HG03139 (cell line): ENCODE data around the gene FRMPD1.
"Not testable (repeated sequence)": the region's sequence is repeated elsewhere in the genome, so short reads cannot be mapped to it uniquely, and the experiment has no call there.

Experiments used
- ATAC-seq: cut with Tn5 transposase; IDR thresholded peaks from one replicate; pipeline ENCODE4 v1.9.1; 2021; ENCODE audit not compliant: unreplicated experiment

Gene FRMPD1

DNA sequence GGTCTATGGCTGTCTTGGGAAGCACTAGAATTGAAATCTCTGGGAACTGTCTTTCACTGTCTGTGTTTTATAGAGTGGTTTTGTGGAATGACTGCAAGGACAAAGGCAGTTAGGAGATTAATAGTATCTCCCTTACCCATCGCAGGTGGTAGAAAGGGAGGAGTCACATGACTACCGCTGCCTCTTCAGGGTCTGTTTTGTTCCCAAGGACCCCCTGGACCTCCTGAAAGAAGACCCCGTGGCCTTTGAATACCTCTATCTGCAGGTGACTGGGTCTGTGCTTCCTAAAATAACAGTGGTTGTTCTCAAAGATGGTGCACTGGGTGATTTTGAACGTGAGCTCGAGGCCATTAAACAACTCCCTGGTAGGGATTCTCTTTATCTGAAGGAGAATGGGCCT lies 80.1 kb downstream of the FRMPD1 start:
- no peak for ATAC-seq

DNA sequence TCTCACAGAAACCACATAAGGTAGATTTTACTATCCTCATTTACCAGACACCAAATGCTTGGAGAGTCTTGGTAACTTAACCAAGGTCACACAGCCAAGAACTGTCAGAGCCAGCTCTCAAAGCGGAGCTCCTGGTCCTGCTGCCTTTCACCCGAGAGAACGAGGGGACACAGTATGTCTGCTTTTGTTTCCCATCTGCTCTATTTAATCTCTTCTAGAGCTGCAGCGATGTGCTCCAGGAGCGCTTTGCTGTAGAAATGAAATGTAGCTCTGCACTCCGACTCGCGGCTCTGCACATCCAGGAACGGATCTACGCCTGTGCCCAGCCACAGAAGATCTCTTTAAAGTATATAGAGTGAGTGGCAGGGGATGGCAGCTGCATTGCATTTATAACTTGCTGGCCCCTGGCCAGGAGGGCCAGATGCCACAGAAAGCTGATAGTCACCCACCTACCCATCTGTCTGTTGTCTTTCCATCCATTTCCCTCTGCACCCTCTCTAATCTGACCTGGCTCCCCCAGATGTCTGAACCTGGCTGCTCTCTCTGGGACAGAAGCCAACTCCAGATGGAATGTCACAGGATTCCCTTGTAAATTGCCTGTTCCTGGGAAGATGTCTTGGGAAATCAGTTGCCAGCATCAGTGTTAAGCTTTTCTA lies 81.5 kb downstream of the FRMPD1 start:
- no peak for ATAC-seq

DNA sequence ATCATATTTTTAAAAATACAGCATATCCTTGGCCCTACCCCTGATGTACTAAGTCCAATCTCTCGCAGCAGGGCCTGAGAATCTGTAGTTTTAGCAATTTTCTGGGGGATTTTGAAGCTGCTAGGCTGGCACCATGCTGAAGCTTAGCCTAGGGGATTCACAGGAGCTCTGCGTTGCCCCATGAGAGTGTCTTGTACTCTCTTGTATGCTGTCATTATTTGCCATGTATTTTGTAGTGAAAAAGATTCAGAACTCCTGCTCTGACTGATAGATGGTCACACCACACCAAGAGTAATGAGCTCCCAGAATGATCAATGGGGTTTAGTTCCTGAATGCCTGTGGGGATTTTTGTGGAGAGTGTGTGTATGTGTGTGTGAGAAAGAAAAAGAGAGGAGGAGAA lies 82.2 kb downstream of the FRMPD1 start:
- ATAC-seq, result no peak

DNA sequence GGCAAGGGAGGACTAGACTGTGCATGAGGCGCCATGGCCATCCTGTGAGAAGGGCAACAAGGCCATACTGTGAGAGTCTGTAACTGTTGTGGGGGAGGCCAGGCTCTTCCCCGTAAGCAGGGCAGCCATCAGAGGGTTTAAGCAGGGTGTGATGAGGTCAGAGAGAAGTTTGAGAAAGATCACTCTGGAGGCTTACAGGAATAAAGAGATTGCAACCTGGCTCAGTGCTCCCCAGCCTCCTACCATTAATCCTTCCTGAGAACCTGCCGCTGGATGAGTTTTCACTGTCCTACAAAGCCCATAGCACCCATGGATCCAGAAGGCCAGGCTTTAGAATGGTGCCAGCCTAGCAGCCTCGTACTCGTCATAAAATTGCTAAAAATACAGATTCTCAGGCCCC lies 88.5 kb downstream of the FRMPD1 start:
- ATAC-seq, result no peak

DNA sequence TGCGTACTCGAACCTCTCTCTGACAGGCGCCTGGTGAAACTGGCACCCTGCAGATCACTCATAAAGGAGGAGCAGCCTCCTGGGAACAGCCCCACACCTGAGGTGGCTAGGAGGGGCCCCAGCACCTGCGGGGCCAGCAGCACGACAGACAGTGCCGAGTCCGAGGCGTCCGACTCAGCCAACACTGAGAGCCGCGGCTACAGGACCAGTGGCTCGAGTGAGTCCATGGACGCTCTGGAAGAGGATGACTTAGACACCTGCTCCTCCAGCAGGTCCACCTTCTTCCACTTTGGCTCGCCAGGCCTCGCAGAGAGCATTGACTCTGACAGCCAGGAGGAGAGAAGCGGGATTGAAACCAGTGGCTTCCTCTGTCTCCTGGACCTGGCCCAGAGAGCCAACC lies 89.4 kb downstream of the FRMPD1 start:
- no peak for ATAC-seq

DNA sequence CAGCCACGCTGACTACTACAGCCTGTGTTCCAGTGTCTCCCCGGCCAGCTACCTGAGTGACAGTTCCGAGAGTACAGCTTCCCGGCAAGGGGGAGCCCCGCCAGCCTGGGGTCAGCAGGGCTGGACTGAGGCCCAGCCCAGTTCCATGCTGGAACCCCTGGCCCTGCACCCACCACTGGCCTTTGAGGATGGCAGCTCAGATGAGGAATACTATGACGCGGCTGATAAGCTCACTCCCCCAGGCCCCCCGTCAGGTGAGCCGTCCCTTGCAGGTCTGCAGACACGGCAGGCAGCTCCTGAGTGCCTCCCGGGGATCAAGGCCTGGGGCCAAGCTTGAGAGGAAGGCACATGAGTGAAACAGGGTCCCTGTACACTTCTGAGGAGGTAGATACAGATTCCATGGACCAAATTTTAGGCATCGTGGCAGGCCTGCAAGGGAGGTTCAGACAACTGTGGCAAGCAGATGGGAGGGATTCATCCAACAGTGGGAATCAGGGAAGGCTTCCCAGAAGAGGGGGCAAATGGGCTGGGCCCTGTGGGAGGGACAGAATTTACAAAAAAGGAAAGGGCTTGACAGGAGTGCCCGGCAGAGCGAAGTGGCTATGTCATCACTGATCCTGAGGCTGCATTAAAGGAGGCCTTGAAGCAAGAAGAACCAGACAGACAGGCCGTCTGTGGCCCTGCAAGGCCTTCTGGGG lies 90.0 kb downstream of the FRMPD1 start:
- ATAC-seq, result no peak

DNA sequence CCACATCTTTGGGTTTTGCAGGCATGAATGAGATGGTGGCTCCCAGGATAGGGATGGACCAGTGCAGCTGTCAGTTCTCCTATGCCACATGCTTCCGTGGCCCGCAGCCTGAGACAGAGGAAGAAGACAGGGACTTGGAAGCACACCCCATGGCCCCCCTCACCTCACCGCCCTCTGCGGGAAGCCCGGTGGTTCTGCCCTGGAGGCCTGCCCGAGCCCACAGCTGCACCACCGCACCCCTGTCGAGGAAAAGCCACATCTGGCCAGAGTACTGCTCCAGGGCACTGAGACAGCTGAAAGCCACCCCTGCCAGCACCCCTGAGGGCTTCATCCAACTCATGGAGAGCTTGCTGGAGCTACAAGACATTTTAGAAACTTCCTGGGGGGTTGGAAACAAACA lies 95.2 kb downstream of the FRMPD1 start:
- no peak for ATAC-seq

DNA sequence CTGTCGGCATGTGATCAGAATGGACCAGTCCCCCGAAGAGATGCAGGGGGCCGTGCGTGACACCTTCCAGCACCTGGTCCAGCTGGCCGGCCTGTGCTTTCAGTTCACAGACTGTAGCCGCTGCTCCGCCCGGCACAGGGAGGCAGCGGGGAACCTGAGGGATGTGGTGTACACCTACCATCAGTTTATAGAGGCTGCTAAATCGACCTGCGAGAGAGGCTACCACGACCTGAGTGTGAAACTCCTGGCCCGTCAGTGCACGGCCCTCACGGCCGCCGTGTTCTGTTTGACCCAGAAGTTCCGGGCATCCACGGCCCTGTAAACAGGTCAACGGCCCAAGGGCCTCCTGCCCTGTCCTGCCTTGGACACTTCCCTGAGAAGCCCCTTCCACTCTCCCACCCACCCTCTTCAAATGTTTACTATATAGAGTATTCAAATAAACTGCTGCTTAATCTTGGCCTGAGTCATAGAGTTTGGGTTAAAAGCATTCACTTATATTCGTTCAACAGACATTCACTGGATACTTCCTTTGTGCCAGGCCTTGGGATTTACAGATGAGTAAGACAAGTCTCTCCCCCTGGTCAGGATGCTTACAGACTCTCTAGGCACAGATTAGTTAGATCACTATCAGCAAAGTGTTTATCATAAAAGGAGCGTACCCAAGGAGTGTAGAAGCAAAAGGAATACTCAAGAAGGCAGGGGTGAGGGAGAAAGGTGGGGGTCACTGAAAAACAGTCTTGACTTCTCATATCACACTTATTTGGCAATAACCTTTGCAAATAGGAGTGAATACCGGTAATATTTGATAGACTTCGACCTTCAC lies 95.9 kb downstream of the FRMPD1 start:
- no peak for ATAC-seq

DNA sequence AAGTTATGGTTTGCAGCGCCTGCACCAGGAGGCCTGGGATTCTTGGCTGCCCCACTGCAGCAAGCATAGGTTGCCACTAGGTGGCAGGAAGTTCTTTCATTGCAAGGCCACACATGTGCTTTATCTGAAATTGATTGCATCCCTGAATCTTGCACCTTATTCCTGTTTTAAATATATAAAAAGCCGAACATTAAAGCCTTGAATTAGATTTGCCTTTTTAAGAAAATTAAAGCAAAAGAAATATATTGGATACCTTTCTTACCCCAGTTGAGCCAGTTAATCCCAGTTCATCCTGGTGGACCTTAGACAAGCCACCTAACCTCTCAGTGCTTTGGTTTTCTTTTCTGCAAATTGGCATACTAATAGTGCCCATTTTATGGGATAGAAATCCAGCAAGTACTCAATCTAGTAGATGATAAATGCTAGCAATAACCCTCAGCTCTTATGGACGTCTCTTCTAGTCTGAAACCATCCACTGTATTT lies 96.6 kb downstream of the FRMPD1 start:
- no peak for ATAC-seq

DNA sequence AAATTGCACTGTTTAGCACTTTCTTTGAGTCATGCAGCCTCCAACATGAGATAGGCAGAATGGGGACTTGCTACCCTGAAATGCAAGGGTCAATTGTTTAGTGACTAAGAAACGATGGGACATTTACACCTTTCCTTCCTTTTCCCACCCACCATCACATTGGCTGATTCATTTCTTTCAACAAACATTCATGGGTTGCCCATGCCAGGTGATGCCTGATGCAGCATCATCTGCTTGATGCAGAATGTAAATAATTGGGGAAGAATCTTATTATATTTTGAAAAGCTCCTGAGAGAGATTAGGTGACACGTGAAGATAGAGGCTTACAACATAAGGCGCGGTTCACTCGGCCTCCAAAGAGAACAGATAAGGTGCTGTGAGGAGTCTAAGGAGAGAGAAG lies 98.4 kb downstream of the FRMPD1 start:
- ATAC-seq, result no peak

DNA sequence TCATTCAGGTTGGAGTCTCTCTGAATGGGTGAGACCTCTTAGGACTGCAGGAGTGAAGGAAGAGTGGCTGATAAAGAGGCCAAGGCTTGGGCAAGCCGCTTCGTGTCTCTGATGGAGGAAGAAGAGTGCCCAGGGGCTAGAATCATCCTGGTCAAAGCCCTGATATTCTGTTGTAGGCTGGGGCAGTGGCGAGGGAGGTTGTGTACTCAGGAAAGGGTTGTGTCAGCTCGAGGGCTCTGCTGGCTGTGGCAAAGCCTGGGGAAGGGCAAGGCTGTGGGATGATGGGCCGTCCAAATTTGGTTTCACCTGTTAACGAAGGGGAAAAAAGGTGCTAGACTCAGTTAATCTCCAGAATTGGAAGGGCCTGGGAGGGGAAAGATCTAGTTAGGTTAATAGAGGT lies 100.4 kb downstream of the FRMPD1 start:
- no peak for ATAC-seq

DNA sequence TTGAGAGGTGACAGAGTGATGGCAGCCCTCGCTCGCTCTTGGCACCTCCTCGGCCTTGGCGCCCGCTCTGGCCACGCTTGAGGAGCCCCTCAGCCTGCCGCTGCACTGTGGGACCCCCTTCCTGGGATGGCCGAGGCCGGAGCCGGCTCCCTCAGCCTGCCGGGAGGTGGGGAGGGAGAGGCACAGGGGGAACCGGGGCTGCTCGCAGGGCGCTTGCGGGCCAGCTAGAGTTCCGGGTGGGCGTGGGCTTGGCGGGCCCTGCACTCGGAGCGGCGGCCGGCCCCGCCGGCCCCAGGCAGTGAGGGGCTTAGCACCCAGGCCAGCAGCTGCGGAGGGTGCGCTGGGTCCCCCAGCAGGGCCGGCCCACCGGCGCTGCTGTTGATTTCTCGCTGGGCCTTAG lies 101.0 kb downstream of the FRMPD1 start:
- not testable (repeated sequence) for ATAC-seq

DNA sequence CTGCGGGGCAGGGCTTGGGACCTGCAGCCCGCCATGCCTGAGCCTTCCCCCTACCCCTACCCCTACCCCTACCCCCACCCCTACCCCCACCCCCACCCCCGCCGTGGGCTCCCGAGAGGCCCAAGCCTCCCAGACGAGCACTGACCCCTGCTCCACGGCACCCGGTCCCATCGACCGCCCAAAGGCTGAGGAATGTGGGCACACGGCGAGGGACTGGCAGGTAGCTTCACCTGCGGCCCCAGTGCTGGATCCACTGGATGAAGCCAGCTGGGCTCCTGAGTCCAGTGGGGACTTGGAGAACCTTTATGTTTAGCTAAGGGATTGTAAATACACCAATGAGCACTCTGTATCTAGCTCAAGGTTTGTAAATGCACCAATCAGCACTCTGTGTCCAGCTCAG lies 101.4 kb downstream of the FRMPD1 start:
- ATAC-seq, result not testable (repeated sequence)

DNA sequence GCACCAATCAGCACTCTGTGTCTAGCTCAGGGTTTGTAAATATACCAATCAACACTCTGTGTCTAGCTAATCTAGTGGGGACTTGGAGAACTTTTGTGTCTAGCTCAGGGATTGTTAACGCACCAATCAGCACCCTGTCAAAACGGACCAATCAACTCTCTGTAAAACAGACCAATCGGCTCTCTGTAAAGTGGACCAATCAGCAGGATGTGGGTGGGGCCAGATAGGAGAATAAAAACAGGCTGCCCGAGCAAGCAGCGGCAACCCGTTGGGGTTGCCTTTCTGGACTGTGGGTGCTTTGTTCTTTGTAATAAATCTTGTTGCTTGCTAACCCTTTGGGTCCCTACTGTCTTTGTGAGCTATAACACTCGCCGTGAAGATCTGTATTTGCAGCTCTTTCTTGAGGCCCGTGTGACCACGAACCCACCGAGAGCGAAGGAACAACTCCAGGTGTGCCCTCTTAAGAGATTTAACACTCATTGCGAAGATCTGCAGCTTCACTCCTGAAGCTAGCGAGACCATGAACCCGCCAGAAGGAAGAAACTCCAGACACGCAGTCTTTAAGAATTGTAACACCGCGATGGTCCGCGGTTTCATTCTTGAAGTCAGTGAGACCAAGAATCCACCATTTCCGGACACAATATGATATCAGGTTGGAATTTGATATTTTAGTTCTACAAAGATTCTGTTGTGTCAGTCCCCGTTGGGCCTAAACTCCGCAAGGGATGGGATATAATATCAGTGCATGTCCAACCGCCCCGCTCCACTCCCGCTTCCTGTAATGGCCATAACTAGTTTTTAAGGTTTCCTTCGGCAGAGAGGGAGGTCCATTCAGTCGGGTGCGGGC lies 102.1 kb downstream of the FRMPD1 start:
- ATAC-seq, result no peak

DNA sequence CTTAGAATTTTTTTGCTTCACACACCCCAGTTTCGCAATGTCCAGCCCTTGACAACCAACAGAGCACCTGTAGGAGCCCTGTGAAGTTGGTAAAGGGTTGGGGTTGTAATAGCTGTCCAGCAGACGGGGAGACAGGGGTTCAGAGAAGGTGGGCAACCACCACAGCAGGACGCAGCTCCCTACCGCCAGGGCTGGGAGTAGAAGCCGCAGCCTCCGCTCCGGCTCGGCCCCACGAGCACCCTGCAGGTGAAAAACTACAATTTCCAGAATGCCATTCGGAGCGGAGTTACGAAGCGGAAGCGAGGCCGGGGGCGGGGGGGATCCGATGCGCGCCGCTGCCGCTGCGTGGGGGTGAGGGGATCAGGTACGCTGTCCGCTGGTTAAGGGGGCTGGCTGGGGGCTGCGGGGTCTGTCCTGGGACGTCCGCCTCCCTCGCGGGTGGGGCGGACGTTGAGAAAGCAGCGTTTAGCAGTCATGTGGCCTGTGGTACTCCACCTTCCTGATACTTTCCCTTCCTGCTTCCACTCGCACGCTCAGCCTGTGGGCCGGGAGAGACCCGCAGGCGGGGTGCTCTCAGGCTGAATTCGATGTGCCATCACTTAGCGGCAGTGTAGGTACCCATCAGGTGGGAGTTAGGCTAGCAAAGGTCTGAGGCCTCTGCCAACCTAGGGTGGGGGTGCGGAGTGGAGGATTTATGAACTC lies 102.9 kb downstream of the FRMPD1 start, which contains the start of gene TRMT10B:
Gene TRMT10B (plus strand): TSS at position 317 of the 702 bp plus-strand sequence. CDS start 8,127 bp downstream, outside the sequence.
- ATAC-seq, result peak; percentile 76

DNA sequence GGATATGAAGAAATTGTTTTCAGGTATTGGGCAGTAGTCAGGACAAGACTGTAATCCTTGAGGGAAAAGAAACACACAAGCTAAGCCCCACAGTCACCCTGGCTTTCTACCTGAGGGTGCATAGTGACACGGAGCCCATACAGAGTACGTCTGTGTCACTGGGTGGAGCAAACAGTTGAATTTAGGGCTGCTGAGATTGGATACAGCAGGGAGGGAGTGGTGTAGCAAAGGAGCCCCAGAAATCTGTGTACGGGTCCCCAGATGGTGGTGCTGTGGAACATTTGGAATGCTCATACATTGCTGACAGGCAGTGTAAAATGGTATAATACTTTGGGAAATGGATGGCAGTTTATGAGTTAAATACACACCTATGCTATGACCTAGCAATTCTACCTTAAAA lies 108.0 kb downstream of the FRMPD1 start:
- ATAC-seq, result no peak

DNA sequence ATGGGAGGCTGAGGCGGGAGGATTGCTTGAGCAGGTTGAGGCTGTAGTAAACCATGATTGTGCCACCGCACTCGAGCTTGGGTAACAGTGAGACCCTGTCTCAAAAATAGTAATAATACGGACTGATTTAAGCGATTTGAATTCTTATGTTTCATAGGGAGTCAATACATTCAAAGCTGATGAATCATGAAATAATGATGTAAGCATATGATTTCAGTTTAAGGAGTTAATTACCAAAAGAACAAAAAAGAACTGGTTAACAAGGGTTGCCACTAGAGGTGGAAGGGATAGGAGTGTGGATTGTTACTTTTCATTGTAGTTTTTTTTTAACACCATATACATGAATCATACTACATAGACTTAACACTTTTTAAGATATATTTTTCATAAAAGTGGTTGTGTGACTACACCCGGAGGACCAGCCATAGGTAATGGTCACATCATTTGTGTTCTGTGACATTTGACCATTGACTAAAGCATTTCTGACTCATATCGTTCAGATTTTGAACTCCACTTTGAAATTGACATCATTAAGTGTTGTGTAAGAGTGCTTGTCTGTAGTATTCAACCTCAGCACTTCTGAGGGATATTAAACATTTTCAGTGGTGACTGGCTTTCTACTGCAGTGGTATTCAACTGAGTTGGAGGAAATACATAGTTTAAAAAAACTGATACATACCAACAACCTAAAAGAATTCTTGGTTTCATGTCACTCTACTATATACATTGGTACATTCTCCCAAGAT lies 109.8 kb downstream of the FRMPD1 start:
- ATAC-seq, result no peak

DNA sequence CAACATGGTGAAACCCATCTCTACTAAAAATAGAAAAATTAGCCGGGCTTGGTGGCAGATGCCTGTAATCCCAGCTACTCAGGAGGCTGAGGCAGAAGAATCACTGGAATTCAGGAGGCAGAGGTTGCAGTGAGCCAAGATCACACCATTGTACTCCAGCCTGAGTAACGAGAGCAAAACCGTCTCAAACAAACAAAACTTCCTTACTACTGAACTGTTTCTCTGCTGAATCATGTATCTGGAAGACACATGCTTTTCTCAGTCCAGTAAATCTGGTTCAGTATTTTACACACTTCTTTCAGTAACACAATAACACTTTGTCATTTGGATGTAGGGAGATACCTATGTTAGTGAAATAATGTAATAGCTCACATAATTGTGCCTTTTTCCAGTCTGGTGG lies 110.8 kb downstream of the FRMPD1 start:
- no peak for ATAC-seq

DNA sequence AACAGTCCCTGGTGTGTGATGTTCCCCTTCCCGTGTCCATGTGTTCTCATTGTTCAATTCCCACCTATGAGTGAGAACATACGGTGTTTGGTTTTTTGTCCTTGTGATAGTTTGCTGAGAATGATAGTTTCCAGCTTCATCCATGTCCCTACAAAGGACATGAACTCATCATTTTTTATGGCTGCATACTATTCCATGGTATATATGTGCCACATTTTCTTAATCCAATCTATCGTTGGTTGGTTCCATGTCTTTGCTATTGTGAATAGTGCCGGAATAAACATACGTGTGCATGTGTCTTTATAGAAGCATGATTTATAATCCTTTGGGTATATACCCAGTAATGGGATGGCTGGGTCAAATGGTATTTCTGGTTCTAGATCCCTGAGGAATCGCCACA lies 114.5 kb downstream of the FRMPD1 start:
- ATAC-seq, result not testable (repeated sequence)

DNA sequence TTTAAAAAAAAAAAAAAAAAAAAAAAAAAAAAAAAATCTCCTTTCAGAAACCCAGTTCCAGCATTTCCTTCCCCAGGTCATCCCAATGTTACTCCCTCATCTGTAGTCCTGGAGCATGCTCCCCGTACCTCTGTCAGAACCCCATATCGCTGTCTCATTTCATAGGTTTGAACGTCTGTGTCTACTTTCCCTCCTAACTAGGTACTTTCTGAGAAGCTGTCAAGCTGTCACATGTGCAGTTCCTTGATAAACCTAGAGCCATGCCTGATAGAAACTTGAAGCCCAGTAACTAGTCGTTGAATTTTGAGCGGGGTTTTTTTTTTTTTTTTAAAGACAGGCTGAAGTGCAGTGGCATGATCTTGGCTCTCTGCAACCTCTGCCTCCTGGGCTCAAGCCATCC lies 118.6 kb downstream of the FRMPD1 start:
- no peak for ATAC-seq
